ENCODE measurements around the gene TCTN1. TPM values are rescaled to one million over a fixed set of nuclear protein-coding genes. Genes with fewer than 3 reads are reported as not detected.
"Not testable (repeated sequence)": the region's sequence is repeated elsewhere in the genome, so short reads cannot be mapped to it uniquely, and the experiment has no call there.

Gene TCTN1
- total RNA-seq, 2 experiments from 2014 or later = 6.4 to 7.6 TPM

DNA sequence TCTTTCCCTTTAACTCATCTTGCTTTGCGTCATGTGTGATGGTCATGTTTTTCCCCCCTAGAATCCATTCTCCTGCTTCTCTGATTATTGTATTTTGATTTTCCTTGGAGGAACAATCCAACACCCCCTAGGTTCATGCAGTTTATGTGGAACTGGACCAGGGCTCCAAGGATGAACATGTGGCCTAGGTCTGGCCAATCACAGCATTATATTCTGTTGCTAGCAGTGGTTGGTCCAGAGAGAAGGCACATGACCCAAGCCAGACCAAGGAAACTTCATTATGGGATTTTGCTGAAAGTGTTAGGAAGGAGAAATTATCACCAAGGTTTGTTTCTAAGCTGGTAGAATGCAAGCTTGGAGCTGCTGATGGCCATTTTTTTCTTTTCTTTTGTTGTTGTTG, 23.9 kb upstream of the TCTN1 start:
- peak; percentile 7 for DNase-seq
- intact Hi-C loops (cut with micrococcal nuclease) = no loop called here
- POLR2A ChIA-PET = interaction anchor here (0.6 to 2.9 kb wide), 7 partner anchors 9 to 258 kb away, joined by 3 to 26 read pairs (median 4); partner anchors contain the start of genes ARPC3, FAM216A, GPN3 and RAD9B
- Mint-ChIP-seq H3K4me1 (ENCODE audit: low read depth) (peaks cover 33% of the 10 kb centered on the region), H3K27me3 (no peaks in the 10 kb centered on the region), H3K27ac (peak overlapping the region; percentile 93), H3K4me3 (no peak overlapping the region), H3K36me3 (no peaks in the 10 kb centered on the region), H3K9me3 (no peaks in the 10 kb centered on the region)
- CTCF ChIA-PET = interaction anchor here (1.2 to 4.8 kb wide), 6 partner anchors 10 to 140 kb away, joined by 3 to 35 read pairs (median 6); partner anchors contain the start of genes ARPC3, FAM216A and GPN3

DNA sequence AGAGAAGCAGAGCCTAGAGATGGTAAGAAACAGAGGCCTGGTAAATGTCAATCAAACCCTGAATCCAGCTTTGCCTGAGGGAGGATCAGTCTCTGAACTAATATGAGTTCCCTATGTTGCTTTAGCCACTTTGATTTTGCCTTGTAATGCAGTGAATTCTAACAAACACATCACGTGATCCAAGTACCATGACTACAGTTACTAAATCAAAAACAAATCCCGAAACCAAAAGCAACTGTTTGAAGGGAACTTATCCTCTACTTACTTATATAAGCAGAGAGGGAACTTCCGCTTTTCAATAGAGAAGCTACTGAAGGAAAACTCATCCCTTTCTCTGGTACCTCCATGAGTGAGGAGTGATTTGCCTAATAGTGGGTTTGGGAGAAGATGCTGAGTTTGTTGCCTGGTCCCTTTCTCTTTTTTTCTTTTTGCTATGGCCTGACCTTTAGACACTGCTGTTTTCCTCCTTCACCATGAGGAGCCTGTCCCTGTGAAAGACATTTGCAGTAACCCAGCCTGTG, 23.1 kb upstream of the TCTN1 start:
- ChIA-PET POLR2A (interaction anchor here (1.3 to 2.9 kb wide), 6 partner anchors 10 to 141 kb away, joined by 3 to 26 read pairs (median 4); partner anchors contain the start of genes ARPC3, FAM216A, GPN3 and RAD9B), CTCF (interaction anchor here (0.6 to 4.8 kb wide), 9 partner anchors 9 to 230 kb away, joined by 3 to 35 read pairs (median 6); partner anchors contain the start of genes ARPC3, FAM216A and GPN3)
- DNase-seq = peak; percentile 7
- Mint-ChIP-seq H3K9me3 (no peaks in the 10 kb centered on the region), H3K36me3 (no peaks in the 10 kb centered on the region), H3K4me3 (peak overlapping the region; percentile 55), H3K27me3 (no peaks in the 10 kb centered on the region), H3K4me1 (ENCODE audit: low read depth) (peaks cover 25% of the 10 kb centered on the region), H3K27ac (peak overlapping the region; percentile 93)
- intact Hi-C loops (cut with micrococcal nuclease) = loop anchor here (1.0 kb wide), 1 partner anchor 13 kb away; no protein-coding TSS in a partner anchor

DNA sequence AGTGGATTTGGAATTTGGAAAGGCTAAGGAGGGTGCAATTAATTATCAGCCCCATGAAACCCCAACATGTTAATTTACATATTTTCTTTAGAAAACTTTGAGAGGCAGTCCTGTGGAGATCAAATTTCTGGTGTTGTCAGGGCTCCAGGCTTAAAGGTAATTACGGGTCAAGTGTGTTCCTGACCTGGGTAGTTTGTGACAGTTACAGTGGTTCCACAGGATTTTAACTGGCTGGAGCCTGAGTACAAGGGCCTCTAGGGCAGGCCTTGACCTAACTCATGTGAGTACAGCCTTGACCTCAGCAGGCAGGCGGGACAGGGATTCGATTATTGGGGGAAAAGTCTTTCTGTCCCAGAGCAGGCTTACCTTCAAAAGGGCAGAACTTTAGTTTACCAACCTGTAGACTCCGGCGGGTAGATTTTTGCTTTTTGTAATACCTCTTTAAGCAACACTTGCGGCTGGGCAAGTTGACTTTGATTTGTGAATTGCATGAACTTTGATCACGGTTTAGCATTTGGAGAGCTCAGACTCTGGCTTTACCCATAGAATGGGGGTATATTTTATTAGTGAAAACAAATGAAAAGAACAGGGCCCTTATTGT, 22.4 kb upstream of the TCTN1 start:
- Mint-ChIP-seq H3K27me3 (no peaks in the 10 kb centered on the region), H3K9me3 (no peaks in the 10 kb centered on the region), H3K27ac (peak overlapping the region; percentile 93), H3K4me1 (ENCODE audit: low read depth) (peaks cover 23% of the 10 kb centered on the region), H3K36me3 (no peaks in the 10 kb centered on the region), H3K4me3 (no peak overlapping the region)
- ChIA-PET POLR2A (interaction anchor here (1.3 to 2.9 kb wide), 6 partner anchors 10 to 141 kb away, joined by 3 to 26 read pairs (median 4); partner anchors contain the start of genes ARPC3, FAM216A, GPN3 and RAD9B), CTCF (interaction anchor here (0.6 to 4.8 kb wide), 9 partner anchors 9 to 229 kb away, joined by 3 to 35 read pairs (median 4); partner anchors contain the start of genes ARPC3, FAM216A and GPN3)
- intact Hi-C loops (cut with micrococcal nuclease) = loop anchor here (1.0 kb wide), 1 partner anchor 13 kb away; no protein-coding TSS in a partner anchor
- peak; percentile 8 for DNase-seq

DNA sequence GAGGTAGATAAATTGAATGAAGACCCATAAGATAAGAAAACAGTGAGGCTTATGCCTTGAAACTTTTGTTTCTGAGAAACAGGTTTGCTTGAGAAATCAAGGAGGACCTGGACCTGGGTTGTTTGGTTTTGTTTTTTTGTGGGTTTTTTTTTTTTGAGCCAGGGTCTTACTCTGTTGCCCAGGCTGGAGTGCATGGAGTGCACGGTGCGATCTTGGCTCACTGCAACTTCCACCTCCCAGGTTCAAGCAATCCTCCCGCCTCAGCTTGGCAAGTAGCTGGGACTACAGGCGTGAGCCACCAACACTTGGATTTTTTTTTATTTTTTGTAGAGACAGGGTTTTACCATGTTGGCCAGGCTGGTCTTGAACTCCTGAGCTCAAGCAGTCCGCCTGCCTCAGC, 21.9 kb upstream of the TCTN1 start:
- ChIA-PET POLR2A (interaction anchor here (2.7 to 2.9 kb wide), 2 partner anchors 13 to 123 kb away, joined by 11 to 26 read pairs; partner anchors contain the start of genes FAM216A and GPN3), CTCF (interaction anchor here (0.6 to 4.8 kb wide), 4 partner anchors 10 to 142 kb away, joined by 3 to 35 read pairs (median 4); partner anchors contain the start of gene ARPC3)
- Mint-ChIP-seq H3K27ac (peak overlapping the region; percentile 93), H3K27me3 (no peaks in the 10 kb centered on the region), H3K9me3 (no peaks in the 10 kb centered on the region), H3K4me3 (no peak overlapping the region), H3K36me3 (no peaks in the 10 kb centered on the region), H3K4me1 (ENCODE audit: low read depth) (peaks cover 23% of the 10 kb centered on the region)
- DNase-seq = peak; percentile 4
- intact Hi-C loops (cut with micrococcal nuclease) = no loop called here

DNA sequence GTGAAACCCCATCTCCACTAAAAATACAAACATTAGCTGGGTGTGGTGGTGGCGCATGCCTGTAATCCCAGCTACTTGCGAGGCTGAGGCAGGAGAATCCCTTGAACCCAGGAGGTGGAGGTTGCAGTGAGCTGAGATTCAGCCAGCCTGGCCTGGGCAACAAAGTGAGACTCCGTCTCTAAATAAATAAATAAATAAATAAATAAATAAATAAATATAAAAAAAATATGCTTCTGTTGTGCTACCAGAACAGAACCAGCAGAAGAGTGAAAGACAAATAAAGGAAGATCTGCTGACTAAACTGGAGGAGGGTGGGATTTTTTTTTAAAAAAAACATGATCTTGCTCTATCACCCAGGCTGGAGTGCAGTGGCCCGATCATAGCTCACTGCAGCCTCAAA, 21.0 kb upstream of the TCTN1 start:
- H3K36me3 Mint-ChIP-seq; DNase-seq; intact Hi-C loops (cut with micrococcal nuclease); H3K27me3 Mint-ChIP-seq; H3K9me3 Mint-ChIP-seq; H3K4me3 Mint-ChIP-seq; H3K27ac Mint-ChIP-seq: not testable (repeated sequence)
- POLR2A ChIA-PET = interaction anchor here (1.2 kb wide), 1 partner anchor 124 kb away, joined by 3 read pairs; the partner anchor contains the start of gene FAM216A
- CTCF ChIA-PET = interaction anchor here (0.7 to 4.8 kb wide), 3 partner anchors 9 to 612 kb away, joined by 3 to 35 read pairs (median 4); no protein-coding TSS in a partner anchor
- H3K4me1 Mint-ChIP-seq (ENCODE audit: low read depth) = peaks cover 23% of the 10 kb centered on the region

DNA sequence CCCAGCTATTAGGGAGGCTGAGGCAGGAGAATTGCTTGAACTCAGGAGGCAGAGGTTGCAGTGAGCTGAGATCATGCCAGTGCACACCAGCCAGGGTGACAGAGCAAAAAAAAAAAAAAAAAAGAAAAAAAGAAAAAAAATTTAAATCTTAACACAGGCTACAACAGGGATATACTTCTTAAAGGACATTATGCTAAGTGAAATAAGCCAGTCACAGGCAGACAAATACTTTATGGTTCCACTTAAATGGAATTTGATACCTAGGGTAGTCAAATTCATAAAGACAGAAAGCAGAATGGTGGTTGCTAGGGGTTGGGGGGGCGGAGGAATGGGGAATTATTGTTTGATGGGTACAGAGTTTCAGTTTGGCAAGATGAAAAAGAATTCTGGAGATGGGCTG, 16.0 kb upstream of the TCTN1 start:
- Mint-ChIP-seq H3K27me3 (no peaks in the 10 kb centered on the region), H3K4me1 (ENCODE audit: low read depth) (peaks cover 4% of the 10 kb centered on the region), H3K36me3 (no peaks in the 10 kb centered on the region), H3K27ac (no peak overlapping the region), H3K9me3 (no peaks in the 10 kb centered on the region), H3K4me3 (no peak overlapping the region)
- CTCF ChIA-PET = interaction anchor here (1.6 to 9.6 kb wide), 3 partner anchors 44 to 148 kb away, joined by 4 to 189 read pairs (median 176); partner anchors contain the start of gene ARPC3
- no peak for DNase-seq
- intact Hi-C loops (cut with micrococcal nuclease) = no loop called here
- POLR2A ChIA-PET = no interaction called here

DNA sequence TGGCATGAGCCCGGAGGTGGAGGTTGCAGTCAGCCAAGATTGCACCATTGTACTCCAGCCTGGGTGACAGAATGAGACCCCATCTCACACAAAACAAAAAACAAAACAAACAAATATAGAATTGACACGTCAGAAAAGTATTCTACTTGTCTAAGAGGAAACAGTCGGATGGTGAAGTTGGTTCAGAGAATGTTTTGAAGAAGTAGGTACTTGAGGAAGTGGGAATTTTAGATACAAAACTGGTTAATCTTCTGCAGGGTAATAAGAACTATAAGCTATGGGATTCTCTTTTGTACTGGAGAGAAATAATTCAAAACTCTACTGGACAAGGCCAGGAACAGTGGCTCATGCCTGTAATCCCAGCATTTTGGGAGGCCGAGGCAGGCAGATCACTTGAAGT, 14.6 kb upstream of the TCTN1 start:
- H3K4me1 Mint-ChIP-seq (ENCODE audit: low read depth) = peaks cover 4% of the 10 kb centered on the region
- no peaks in the 10 kb centered on the region for H3K27me3 Mint-ChIP-seq
- H3K4me3 Mint-ChIP-seq = no peak overlapping the region
- H3K9me3 Mint-ChIP-seq = no peaks in the 10 kb centered on the region
- no peaks in the 10 kb centered on the region for H3K36me3 Mint-ChIP-seq
- H3K27ac Mint-ChIP-seq = no peak overlapping the region
- intact Hi-C loops (cut with micrococcal nuclease) = no loop called here
- CTCF ChIA-PET = interaction anchor here (1.1 to 9.6 kb wide), 11 partner anchors 12 to 136 kb away, joined by 3 to 189 read pairs (median 19); partner anchors contain the start of genes FAM216A and GPN3
- POLR2A ChIA-PET = no interaction called here
- no peak for DNase-seq

DNA sequence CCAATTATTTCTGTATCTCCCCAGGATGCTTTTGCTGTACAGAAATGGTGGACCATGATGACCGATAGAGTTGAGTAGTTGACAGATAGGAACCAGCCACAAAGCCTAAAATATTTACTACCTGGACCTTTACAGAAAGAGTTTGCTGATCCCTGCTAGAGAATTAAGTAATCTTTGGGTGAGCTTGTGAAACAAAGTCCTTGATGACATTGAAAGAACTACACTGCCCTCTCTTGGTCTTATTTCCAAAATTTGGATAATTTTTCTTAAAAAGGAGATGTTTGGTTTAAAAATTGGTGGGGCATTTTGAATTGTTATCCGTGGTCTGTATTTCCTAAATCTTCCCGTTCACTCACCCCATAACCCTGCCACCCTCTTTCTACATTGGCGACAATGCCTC, 13.7 kb upstream of the TCTN1 start:
- peak overlapping the region; percentile 16 for H3K27ac Mint-ChIP-seq
- no peak overlapping the region for H3K4me3 Mint-ChIP-seq
- H3K9me3 Mint-ChIP-seq = no peaks in the 10 kb centered on the region
- intact Hi-C loops (cut with micrococcal nuclease) = loop anchor here (1.0 to 5.0 kb wide), 2 partner anchors 48 to 498 kb away; no protein-coding TSS in a partner anchor
- peaks cover 4% of the 10 kb centered on the region for H3K4me1 Mint-ChIP-seq (ENCODE audit: low read depth)
- no peaks in the 10 kb centered on the region for H3K27me3 Mint-ChIP-seq
- ChIA-PET CTCF (interaction anchor here (0.6 to 9.6 kb wide), 33 partner anchors 10 to 306 kb away, joined by 3 to 189 read pairs (median 6); partner anchors contain the start of genes ARPC3, FAM216A, GPN3 and RAD9B), POLR2A (interaction anchor here (1.4 to 3.6 kb wide), 2 partner anchors 16 to 132 kb away, joined by 3 to 16 read pairs; partner anchors contain the start of genes FAM216A and GPN3)
- H3K36me3 Mint-ChIP-seq = no peaks in the 10 kb centered on the region
- no peak for DNase-seq

DNA sequence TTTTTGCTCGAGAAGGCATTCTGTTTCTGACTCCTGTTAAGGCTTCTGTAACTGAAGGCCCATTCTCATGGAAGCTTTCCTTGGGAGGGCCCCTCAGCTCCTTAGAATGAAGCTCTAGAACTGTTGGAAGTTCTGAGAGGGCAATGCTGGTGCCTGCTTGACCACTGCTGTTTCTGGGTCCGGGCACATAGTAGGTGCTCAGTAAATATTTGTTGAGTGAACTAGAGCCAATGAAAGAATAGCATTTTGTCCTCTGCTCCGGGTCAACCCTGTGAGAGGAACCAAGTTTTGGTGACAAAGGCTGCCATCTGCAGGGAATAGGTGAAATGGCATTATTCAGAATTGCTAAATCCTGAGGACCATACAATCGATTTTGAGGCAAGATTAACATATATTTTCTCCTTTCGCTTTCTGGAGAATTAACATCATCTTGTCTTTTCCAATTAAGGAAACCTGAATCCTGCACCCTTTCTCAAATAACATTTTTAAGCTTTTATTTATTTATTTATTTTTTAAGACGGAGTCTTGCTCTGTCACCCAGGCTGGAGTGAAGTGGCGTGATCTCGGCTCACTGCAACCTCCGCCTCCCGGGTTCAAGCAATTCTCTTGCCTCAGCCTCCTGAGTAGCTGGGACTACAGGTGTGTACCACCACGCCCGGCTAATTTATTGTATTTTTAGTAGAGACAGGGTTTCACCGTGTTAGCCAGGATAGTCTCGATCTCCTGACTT, 11.7 kb upstream of the TCTN1 start:
- H3K4me3 Mint-ChIP-seq; H3K4me1 Mint-ChIP-seq (ENCODE audit: low read depth); H3K27me3 Mint-ChIP-seq; H3K9me3 Mint-ChIP-seq; H3K27ac Mint-ChIP-seq; H3K36me3 Mint-ChIP-seq: not testable (repeated sequence)
- intact Hi-C loops (cut with micrococcal nuclease) = loop anchor here (1.0 to 5.0 kb wide), 4 partner anchors 90 to 500 kb away; partner anchors contain the start of genes ARPC3, FAM216A and GPN3
- POLR2A ChIA-PET = interaction anchor here (0.7 to 3.6 kb wide), 2 partner anchors 134 to 924 kb away, joined by 3 to 16 read pairs; partner anchors contain the start of genes FAM216A and GPN3
- peak; percentile 55 for DNase-seq
- CTCF ChIA-PET = interaction anchor here (0.6 to 9.6 kb wide), 48 partner anchors 10 to 503 kb away, joined by 3 to 189 read pairs (median 6); partner anchors contain the start of genes ARPC3, FAM216A, GPN3 and IFT81

DNA sequence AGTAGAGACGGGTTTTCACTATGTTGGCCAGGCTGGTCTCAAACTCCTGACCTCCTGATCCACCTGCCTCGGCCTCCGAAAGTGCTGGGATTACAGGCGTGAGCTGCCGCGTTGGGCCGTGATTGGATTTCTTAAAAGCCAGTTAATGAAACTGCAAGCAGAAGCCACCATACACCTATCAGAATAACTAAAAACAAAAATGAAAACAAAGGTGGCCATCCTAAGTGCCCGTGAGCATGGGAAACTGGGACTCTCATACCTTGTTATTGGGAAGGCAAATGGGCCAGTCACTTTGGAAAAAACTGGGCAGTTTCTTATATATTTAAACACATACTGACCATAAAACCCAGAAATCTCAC, 7.7 kb upstream of the TCTN1 start:
- CTCF ChIA-PET = interaction anchor here (0.8 to 1.5 kb wide), 5 partner anchors 52 to 219 kb away, joined by 3 read pairs; partner anchors contain the start of gene ARPC3
- Mint-ChIP-seq H3K4me1 (ENCODE audit: low read depth) (peaks cover 2% of the 10 kb centered on the region), H3K9me3 (no peaks in the 10 kb centered on the region), H3K4me3 (peak overlapping the region; percentile 66), H3K27ac (no peak overlapping the region), H3K27me3 (no peaks in the 10 kb centered on the region), H3K36me3 (no peaks in the 10 kb centered on the region)
- POLR2A ChIA-PET = interaction anchor here (0.6 to 1.2 kb wide), 2 partner anchors 104 to 505 kb away, joined by 3 to 4 read pairs; partner anchors contain the start of genes RAD9B and VPS29
- intact Hi-C loops (cut with micrococcal nuclease) = no loop called here
- DNase-seq = no peak

All from activated CD4-positive, alpha-beta memory T cell treated with anti-CD3 and anti-CD28 coated beads for 36 hours (primary cell).